ENCODE data around the gene DYNC1I1.

DYNC1I1 gene

DNA sequence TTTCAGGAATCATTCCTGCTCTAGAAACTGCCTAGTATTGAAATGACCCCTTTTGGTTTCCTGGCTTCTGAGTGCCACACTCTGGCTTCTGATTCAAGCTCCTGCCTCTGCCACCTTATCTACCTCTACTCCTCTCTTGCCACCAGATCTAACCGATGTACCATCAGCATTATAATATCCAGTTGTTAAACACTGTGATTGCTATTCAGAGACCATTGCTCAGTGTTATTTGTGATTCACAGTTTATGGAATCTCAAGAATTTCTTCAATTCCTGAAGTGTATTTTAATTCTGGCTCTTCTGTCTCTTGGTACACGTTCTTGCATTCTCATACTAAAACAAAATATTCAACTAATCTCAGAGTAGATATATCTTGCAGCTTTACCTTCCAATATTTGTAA, 88.7 kb downstream of the DYNC1I1 start:
- no peak for DNase-seq (ENCODE audit: low read depth in 2 of 2)

DNA sequence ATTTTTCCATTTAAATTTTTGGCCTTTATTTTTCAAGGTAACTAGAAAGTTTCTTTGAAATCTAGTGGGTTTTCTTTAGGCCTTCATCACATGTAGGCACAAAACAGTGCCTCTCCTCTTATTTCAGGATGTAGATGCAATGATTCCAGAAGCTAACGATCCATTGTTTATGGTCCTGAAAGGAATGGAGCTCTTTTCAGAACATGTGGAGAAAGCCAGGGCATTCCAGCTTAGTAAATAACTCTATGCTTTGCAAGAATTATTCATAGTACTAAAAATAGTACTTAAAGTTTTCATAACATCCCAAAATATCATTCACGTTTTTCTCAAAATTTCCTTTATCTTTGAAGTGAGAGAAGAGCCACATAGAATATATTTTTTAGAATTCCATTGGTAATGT, 91.3 kb downstream of the DYNC1I1 start:
- DNase-seq (ENCODE audit: low read depth in 2 of 2) = no peak

DNA sequence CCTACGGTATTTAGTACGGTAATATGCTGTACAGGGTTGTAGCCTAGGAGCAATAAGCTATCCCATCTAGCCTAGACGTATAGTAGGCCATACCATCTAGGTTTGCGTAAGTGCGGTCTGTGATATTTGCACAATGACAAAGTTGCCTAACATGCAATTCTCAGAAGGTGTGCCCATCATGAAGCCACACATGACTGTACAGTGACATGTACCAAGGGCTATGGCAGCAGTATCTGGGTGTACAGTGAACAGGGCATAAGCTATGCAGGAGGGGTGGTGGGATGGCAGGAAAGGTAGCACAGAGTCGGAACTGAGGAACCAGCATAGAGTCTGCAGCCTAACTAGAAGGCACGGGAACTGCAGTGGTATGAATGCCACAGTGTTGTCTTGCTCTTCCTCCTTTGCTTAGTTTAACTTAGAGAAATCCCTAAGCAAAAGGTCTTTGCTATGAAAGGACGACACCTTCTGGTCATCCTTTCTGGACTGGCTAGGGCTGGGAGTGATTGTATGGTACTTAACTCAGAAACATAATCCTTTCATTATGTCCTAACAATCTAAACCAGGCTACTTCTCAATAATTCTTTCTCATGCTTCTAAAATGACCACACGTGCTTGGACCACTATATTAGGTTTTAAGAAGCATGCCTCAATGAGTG, 93.5 kb downstream of the DYNC1I1 start:
- no peak for DNase-seq (ENCODE audit: low read depth in 2 of 2)

DNA sequence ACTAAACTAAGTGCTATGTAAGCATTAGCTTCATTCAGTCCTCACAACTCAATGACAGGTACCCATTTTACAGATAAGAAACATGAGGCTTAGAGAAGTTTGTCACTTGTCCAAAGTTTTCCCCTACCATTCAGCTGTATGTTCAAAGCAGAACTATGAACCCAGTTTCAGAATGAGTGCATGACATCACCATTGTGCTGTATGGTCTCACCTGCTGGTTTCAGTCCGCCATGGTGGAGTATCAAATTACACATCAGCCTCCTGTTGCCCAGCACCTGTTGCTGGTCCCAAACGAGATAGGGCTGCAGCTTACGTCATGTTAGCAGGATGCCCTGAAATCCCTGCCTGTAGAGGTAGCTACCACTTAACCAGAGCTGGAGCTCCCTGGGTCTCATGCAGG, 95.0 kb downstream of the DYNC1I1 start:
- no peak for DNase-seq (ENCODE audit: low read depth in 2 of 2)

GRCh38 chr7:95871075-95871848, 98.9 kb downstream of the DYNC1I1 start:
- no peak for DNase-seq (ENCODE audit: low read depth in 2 of 2)

GRCh38 chr7:95871896-95872295, 99.5 kb downstream of the DYNC1I1 start:
- no peak for DNase-seq (ENCODE audit: low read depth in 2 of 2)

DNA sequence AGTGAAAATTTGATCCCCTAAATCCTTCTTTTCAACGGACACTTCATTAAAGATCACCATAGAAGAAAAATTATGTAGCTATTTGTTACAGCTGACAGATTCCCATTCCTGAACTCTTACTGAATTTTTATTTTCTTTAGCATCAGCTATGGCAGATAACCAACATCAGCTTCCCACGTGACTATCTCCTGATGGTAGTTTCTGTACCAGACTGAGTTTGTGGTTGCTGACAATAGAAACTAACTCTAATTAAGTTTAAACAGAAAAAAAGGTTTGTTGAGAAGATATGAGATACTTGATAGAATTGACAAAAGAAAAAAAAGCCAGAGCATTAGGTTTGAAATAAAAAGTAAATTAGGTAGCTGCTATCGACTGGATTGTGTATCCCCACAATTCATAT, 101.8 kb downstream of the DYNC1I1 start:
- DNase-seq (ENCODE audit: low read depth in 2 of 2) = no peak

GRCh38 chr7:95874541-95875265, 102.3 kb downstream of the DYNC1I1 start:
- DNase-seq (ENCODE audit: low read depth in 2 of 2) = no peak

DNA sequence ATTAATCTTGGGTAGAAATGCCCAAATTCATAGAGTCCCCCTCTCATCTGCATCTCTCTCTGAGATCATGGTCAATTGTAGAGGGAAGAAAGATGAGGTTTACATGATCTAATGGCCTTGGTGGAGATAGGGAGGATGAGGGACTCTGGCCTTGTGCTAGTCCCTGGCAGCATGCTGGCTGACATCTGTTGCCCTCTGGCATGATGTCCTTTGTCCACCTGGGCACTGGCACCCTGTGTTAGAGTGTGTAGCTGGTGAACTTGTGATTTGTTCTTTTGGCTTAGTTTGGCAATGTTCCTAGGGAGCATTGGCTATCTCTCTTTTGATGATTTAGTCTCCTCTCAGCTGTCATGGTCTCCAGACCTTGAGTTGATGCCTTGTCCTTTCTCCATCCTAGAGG, 103.2 kb downstream of the DYNC1I1 start:
- DNase-seq (ENCODE audit: low read depth in 2 of 2) = no peak

GRCh38 chr7:95878677-95879076, 106.3 kb downstream of the DYNC1I1 start:
- no peak for DNase-seq (ENCODE audit: low read depth in 2 of 2)

GRCh38 chr7:95881597-95881996, 109.2 kb downstream of the DYNC1I1 start:
- no peak for DNase-seq (ENCODE audit: low read depth in 2 of 2)

DNA sequence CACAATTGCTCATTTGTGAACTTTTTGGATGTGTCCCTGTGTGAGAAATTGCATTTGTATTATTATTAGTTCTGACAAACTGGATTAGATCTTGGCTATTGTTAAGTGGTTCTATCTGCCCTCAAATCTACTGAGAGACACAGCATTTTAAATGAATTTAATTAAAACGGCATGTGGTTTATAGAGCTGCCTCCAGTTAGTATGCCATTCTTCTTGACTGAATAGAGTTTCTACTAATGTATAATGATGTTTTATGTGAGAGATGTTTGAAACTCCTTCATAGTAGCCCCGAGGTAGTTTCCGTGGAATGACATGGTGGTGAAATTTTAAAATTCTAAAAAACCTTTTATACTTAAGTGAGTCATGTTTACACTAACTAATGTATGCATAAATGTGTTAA, 110.9 kb downstream of the DYNC1I1 start:
- no peak for DNase-seq (ENCODE audit: low read depth in 2 of 2)

GRCh38 chr7:95886501-95887090, 114.2 kb downstream of the DYNC1I1 start:
- DNase-seq (ENCODE audit: low read depth in 2 of 2) = no peak

DNA sequence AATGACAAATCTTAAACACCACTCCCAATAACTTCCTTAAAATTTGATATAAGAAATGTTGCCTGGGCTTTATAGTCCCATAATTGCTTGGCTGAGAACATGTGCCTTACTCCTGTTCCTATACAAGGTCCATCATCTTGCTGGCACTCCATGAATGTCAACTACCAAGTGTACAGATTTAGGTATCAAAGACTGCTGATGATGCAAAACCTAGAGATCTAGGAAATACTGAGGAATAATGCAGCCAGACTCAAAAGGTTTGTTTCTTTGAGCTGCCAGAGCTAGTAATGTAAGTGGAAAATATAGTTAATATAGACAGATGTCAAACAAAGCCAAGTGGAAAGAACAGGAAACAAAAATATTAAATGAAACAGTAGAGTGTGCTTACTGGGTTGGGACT, 121.1 kb downstream of the DYNC1I1 start:
- DNase-seq (ENCODE audit: low read depth in 2 of 2) = no peak

DNA sequence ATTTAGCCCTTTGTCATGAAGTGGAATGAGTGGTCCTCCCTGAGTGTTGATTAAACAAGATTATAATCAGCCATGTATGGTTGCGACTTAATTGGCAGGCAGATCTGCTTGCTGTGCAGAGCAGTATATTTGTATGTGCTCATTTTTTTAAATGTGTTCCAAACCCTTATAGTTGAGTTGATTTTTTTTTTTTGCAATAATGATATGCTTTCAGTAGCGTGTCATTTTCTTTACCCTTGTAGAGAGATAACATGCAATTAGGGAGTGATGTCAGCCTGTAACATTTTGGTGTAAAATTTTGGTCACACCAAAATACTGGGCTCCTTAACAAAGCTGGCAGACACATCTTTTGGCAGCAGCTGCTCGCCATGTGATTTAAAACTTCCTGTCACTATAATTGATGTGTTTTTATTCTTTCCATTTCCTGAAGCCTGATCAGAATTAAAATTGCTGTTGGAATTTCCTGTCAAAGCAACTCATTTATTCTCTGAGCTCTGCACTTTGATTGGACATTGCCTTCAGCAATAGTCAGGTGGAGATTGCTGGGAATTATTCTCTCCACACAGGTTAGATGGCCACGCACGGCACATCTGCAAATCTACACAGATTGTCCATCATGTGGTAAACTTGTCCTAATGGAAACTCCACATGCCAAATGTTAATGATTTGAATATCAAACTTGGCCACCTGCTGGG, 125.3 kb downstream of the DYNC1I1 start:
- no peak for DNase-seq (ENCODE audit: low read depth in 2 of 2)

DNA sequence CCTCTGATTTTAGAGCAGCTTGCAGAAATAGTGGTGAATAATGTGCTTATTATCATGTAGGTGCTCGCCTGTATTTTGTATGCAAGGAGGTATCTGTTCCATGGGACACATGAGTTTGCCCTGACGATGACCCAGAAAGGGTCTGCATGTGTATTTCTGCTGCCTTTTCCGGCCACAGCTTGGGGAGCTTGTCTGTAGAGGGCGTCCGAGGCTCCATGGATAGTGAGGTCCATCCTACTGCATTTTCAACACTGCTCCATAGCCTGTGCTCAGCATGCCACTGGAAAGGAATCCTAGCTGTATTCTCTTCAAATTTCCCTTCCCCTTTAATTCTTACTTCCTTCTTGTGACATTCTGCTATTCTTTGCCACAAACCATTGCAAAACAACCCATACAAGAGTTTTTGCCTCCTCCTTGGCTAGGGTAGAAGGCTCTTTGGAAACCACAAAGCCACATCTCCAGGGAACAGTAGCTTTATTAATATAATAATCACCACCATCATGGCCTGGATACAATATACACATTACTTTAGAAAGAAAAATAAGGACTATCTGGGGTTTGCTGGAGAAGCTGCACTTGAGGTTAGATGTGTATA, 127.7 kb downstream of the DYNC1I1 start:
- DNase-seq (ENCODE audit: low read depth in 2 of 2) = no peak

- no peak for DNase-seq (ENCODE audit: low read depth in 2 of 2)
These were observed 128.7 kb downstream of the DYNC1I1 start for GRCh38 chr7:95901006-95901405.

DNA sequence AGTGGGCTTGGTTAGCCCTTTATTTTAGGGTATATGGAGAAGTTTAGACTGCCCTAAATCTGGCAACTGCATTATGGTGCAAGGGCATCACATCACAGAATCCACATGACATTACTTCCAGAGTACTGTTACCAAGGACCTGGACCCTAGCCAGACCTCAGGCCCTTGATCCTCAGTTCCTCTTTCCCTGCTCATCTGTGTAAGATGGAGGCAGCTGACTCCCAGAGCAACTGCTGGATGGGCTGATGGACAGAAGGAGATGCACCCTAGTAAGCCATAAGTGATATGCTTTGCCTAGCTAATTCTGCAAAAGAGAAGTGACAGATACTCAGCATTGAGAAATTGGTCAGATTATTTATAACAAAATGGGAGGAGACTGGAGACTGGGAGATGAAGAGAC, 131.7 kb downstream of the DYNC1I1 start:
- DNase-seq (ENCODE audit: low read depth in 2 of 2) = no peak

DNA sequence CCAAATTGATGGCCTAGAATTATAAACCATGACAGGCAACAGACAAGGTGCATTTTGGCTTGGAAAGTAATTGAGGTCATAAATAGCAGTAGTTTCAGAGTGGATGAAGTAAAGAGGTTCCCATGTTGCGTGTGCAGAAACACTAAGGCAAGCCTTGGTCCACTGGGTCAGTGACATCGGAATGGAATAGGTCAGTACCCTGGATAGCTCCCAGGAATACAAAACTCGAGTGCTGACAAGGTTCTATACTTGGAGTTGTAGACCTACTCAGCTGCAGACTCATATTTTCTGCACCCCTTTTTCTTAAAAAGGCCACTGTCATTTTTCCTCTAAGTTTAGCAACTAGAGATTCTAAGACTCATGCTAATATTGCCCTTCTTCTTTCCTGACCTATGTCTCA, 132.8 kb downstream of the DYNC1I1 start:
- no peak for DNase-seq (ENCODE audit: low read depth in 2 of 2)

DNA sequence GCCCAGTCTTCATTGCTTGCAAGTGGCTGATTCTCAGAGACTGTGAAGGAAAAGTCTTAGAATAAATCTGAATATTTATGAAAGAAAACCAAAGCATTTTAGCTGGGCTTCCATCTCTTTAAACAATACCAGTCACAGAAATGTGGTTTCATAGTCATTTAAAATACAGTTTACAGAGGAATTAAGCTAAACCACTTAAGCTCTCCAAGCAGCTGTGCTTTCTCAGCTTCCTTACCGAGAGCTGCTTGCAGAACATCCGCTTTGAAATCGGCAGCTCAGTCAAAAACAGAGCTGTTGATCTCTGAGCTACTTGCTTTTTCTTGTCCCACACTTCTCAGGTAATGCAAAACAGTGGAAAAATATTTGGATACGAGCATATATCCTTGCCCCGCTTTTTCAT, 134.5 kb downstream of the DYNC1I1 start:
- no peak for DNase-seq (ENCODE audit: low read depth in 2 of 2)

DNA sequence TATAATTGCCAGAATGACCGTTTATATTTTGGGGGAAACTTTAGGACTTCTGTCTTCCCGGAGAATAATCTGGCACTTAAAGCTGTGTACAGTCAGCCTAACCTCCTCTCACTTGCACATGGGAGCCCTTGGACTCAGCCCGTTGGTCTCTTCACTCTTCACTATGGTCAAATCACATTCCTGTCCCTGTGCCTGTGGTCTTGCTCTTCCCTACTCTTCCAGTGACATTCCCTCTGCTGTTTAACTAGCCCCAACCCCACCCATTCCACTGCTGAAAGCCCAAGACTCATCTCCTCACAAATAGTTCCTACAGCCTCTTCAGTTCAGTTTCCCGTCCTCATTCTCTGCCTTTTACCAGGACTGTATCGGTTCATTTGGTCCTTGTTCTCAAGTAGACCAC, 135.0 kb downstream of the DYNC1I1 start:
- no peak for DNase-seq (ENCODE audit: low read depth in 2 of 2)

DNA sequence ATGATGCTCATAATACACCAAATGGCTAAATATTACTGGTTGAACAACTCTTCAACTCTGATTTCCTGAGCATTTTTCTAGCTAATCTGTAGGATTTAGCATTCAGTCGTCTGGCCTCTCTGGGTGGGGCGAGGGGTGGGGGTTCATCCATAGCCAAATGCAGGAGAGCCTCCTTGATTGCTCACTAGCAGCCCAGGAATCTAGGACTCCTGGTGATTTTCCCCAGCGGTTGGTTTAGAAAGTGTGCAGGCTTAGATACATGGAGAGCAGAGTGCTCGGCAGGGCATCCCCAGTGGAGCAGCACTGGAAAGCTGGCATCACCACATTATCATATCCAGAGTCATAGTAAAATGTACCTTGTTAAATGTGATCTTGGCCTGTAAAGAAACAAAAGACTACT, 136.1 kb downstream of the DYNC1I1 start:
- no peak for DNase-seq (ENCODE audit: low read depth in 2 of 2)

All from stimulated activated CD8-positive, alpha-beta memory T cell treated with anti-CD3 and anti-CD28 coated beads, Interleukin-15, amount 100 ng/mL, for 4 hours (primary cell).